Measurements from ENCODE around the gene MTMR12.

DNA sequence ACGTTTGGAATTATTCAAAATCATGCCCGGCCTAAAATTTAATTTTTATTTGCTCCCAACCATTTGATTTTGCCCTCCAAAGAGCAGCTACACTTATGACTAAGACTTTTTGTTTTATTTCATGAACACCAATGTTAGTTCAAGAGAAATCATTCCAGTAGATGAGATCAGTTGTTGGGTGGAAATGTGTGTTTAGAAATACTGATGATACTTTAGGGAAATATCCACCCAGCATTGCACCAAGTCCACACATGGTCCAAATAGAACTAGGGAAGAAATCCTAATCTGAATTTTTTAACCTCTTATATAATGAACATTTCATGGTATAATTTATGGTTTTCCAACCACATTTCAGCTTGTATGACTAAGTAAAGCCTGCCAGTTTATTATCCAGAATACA, 110.3 kb downstream of the MTMR12 start:
- TF ChIP-seq CTCF (IDR thresholded peaks at IDR 0.05): no peak
- TF ChIP-seq ATF3 (CRISPR knock-in tag; conservative IDR thresholded peaks at IDR 0.05): no peak
- TF ChIP-seq, protein P1, sequence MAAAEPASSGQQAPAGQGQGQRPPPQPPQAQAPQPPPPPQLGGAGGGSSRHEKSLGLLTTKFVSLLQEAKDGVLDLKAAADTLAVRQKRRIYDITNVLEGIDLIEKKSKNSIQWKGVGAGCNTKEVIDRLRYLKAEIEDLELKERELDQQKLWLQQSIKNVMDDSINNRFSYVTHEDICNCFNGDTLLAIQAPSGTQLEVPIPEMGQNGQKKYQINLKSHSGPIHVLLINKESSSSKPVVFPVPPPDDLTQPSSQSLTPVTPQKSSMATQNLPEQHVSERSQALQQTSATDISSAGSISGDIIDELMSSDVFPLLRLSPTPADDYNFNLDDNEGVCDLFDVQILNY (CRISPR knock-in tag; IDR thresholded peaks at IDR 0.05): no peak
- no peak for TF ChIP-seq CREB1 (CRISPR knock-in tag; IDR thresholded peaks at IDR 0.05)
- no peak for TF ChIP-seq TEAD4 (CRISPR knock-in tag; IDR thresholded peaks at IDR 0.05)
- TF ChIP-seq, protein P2, sequence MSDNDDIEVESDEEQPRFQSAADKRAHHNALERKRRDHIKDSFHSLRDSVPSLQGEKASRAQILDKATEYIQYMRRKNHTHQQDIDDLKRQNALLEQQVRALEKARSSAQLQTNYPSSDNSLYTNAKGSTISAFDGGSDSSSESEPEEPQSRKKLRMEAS (CRISPR knock-in tag; IDR thresholded peaks at IDR 0.05): no peak
- TF ChIP-seq ESRRA (CRISPR knock-in tag; IDR thresholded peaks at IDR 0.05; ENCODE audit: borderline replicate concordance): no peak
- TF ChIP-seq JUN (CRISPR knock-in tag; IDR thresholded peaks at IDR 0.05): no peak
- TF ChIP-seq ZNF263 (CRISPR knock-in tag; IDR thresholded peaks at IDR 0.05; ENCODE audit: low read depth): no peak
- TF ChIP-seq, protein P3, sequence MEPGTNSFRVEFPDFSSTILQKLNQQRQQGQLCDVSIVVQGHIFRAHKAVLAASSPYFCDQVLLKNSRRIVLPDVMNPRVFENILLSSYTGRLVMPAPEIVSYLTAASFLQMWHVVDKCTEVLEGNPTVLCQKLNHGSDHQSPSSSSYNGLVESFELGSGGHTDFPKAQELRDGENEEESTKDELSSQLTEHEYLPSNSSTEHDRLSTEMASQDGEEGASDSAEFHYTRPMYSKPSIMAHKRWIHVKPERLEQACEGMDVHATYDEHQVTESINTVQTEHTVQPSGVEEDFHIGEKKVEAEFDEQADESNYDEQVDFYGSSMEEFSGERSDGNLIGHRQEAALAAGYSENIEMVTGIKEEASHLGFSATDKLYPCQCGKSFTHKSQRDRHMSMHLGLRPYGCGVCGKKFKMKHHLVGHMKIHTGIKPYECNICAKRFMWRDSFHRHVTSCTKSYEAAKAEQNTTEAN (CRISPR knock-in tag; IDR thresholded peaks at IDR 0.05): no peak
- TF ChIP-seq ATF1 (CRISPR knock-in tag; IDR thresholded peaks at IDR 0.05): no peak
- no peak for TF ChIP-seq NFATC4 (CRISPR knock-in tag; IDR thresholded peaks at IDR 0.05)
- TF ChIP-seq, protein P4, sequence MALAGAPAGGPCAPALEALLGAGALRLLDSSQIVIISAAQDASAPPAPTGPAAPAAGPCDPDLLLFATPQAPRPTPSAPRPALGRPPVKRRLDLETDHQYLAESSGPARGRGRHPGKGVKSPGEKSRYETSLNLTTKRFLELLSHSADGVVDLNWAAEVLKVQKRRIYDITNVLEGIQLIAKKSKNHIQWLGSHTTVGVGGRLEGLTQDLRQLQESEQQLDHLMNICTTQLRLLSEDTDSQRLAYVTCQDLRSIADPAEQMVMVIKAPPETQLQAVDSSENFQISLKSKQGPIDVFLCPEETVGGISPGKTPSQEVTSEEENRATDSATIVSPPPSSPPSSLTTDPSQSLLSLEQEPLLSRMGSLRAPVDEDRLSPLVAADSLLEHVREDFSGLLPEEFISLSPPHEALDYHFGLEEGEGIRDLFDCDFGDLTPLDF (CRISPR knock-in tag; IDR thresholded peaks at IDR 0.05): no peak

All from WTC11 (cell line).